GM21786 (cell line): ENCODE data around the gene TEAD2.

Source experiments
- ATAC-seq: cut with Tn5 transposase; IDR thresholded peaks from one replicate; pipeline ENCODE4 v1.9.1; 2021; ENCODE audit not compliant: unreplicated experiment

Gene TEAD2

GRCh38 chr19:49294401-49294800 is 67.8 kb downstream of the TEAD2 start:
- ATAC-seq: no peak
